Astrocyte (in vitro differentiated cells and primary cell): Measurements from ENCODE around the gene NBEAL1.

ENCODE experiments used
- EZH2 ChIP-seq: IDR thresholded peaks from 2 replicates; pipeline ENCODE4 v1.6.1; 2012; ENCODE audit warnings: mild to moderate bottlenecking, low read length, inconsistent platforms; ENCODE audit not compliant: insufficient read depth
- TF ChIP-seq, protein P1 (sequence below): IDR thresholded peaks from 2 replicates; pipeline ENCODE4 v1.5.1; 2011; ENCODE audit warnings: low read depth, mild to moderate bottlenecking, inconsistent platforms, low read length, moderate library complexity; ENCODE audit not compliant: insufficient read depth

DNA sequence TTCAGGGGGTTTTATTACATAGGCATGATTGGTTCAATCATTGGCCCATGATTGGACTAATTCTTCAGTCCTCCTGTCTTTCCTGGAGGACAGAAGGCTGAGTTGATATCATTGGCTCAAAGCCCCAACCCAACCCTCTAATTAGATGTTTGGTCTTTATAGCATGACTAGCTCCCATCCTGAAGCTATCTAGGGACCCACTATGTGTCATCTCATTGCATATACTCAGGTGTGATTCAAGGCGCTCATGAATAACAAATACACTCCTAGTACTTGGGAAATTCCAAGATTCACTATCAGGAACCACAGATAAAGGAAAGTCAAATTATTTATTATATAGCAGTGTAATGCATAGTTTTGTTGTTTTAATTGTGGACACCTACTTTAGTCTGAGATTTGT, 24.9 kb upstream of the NBEAL1 start:
- TF ChIP-seq, protein P1, sequence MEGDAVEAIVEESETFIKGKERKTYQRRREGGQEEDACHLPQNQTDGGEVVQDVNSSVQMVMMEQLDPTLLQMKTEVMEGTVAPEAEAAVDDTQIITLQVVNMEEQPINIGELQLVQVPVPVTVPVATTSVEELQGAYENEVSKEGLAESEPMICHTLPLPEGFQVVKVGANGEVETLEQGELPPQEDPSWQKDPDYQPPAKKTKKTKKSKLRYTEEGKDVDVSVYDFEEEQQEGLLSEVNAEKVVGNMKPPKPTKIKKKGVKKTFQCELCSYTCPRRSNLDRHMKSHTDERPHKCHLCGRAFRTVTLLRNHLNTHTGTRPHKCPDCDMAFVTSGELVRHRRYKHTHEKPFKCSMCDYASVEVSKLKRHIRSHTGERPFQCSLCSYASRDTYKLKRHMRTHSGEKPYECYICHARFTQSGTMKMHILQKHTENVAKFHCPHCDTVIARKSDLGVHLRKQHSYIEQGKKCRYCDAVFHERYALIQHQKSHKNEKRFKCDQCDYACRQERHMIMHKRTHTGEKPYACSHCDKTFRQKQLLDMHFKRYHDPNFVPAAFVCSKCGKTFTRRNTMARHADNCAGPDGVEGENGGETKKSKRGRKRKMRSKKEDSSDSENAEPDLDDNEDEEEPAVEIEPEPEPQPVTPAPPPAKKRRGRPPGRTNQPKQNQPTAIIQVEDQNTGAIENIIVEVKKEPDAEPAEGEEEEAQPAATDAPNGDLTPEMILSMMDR = no peak
- TF ChIP-seq EZH2 = no peak
